HepG2 (cell line): ENCODE data around the gene LITAF. TPM values are rescaled to one million over a fixed set of nuclear protein-coding genes. Genes with fewer than 3 reads are reported as not detected.

Source experiments
- ATAD3A ChIP-seq: sonication (generic); formaldehyde crosslinking; IDR thresholded peaks from 2 replicates; pipeline ENCODE4 v1.4.0; 2020; ENCODE audit warnings: missing genetic modification reagents
- CHD2 ChIP-seq: IDR thresholded peaks from 2 replicates; pipeline ENCODE4 v1.6.1; 2011; ENCODE audit warnings: low read depth, low read length, improper control_type of control experiment
- KLF9 ChIP-seq: IDR thresholded peaks from 2 replicates; pipeline ENCODE4 v1.6.1; 2016; ENCODE audit warnings: low read depth
- PAXIP1 ChIP-seq: sonication (generic); formaldehyde crosslinking; conservative IDR thresholded peaks from 2 replicates; pipeline ENCODE4 v1.4.0; 2020; ENCODE audit warnings: mild to moderate bottlenecking, missing genetic modification reagents, moderate library complexity
- SKIL ChIP-seq: sonication (generic); formaldehyde crosslinking; IDR thresholded peaks from 2 replicates; pipeline ENCODE4 v1.8.0; 2022; ENCODE audit warnings: missing genetic modification reagents, mild to moderate bottlenecking, moderate library complexity, borderline replicate concordance
- TFDP1 ChIP-seq: IDR thresholded peaks from 2 replicates; pipeline ENCODE4 v1.6.1; 2016; ENCODE audit warnings: missing compliant biosample characterization, missing genetic modification reagents, borderline replicate concordance
- ZFP82 ChIP-seq: sonication (generic); formaldehyde crosslinking; IDR thresholded peaks from 2 replicates; pipeline ENCODE4 v1.5.1; 2020; ENCODE audit warnings: mild to moderate bottlenecking, missing genetic modification reagents, borderline replicate concordance
- ZNF253 ChIP-seq: sonication (generic); formaldehyde crosslinking; IDR thresholded peaks from 2 replicates; pipeline ENCODE4 v1.8.0; 2022; ENCODE audit warnings: mild to moderate bottlenecking, missing genetic modification reagents, borderline replicate concordance
- ZNF264 ChIP-seq: sonication (generic); formaldehyde crosslinking; IDR thresholded peaks from 2 replicates; pipeline ENCODE4 v1.4.0; 2020; ENCODE audit warnings: missing genetic modification reagents
- ZNF558 ChIP-seq: sonication (generic); formaldehyde crosslinking; IDR thresholded peaks from 2 replicates; pipeline ENCODE4 v1.9.0; 2022; ENCODE audit warnings: mild to moderate bottlenecking, missing genetic modification reagents, borderline replicate concordance
- ZNF607 ChIP-seq: sonication (generic); formaldehyde crosslinking; IDR thresholded peaks from 2 replicates; pipeline ENCODE4 v1.5.1; 2020; ENCODE audit warnings: missing genetic modification reagents, mild to moderate bottlenecking, borderline replicate concordance
- ZNF619 ChIP-seq: sonication (generic); formaldehyde crosslinking; IDR thresholded peaks from 2 replicates; pipeline ENCODE4 v1.4.0; 2020; ENCODE audit warnings: mild to moderate bottlenecking, missing genetic modification reagents
- ZNF782 ChIP-seq: sonication (generic); formaldehyde crosslinking; IDR thresholded peaks from 2 replicates; pipeline ENCODE4 v1.4.0; 2020; ENCODE audit warnings: missing genetic modification reagents, mild to moderate bottlenecking, borderline replicate concordance
- polyA plus RNA-seq, 8 experiments: library from polyadenylated mRNA; depleted of rRNA in 3 of 8; stranded (reverse) in 7 of 8; unstranded in 1 of 8; fragments of >200 nt; fragmentation: Illumina TruSeq in 4 of 8; extraction: Trizol in 4 of 8; gene quantifications; 2 replicates each; pipeline versions ENCODE4 v1.2.1 to v1.2.3, GENCODE V29; 2011 to 2016; ENCODE audit warnings: low read depth in 4 of 8, missing spikeins in 1 of 8, mixed read lengths in 1 of 8; ENCODE audit not compliant: insufficient read depth in 1 of 8
- total RNA-seq, 5 experiments: library from RNA; depleted of rRNA; stranded (reverse); fragments of >200 nt; fragmentation: Illumina TruSeq; extraction: Trizol; gene quantifications; 2 replicates each; pipeline ENCODE4 v1.2.3, GENCODE V29; 2016; ENCODE audit warnings: low read depth in 1 of 5
- TF ChIP-seq, protein P1 (sequence below): sonication (generic); formaldehyde crosslinking; IDR thresholded peaks from 2 replicates; pipeline ENCODE4 v1.4.0; 2020; ENCODE audit warnings: missing genetic modification reagents, borderline replicate concordance
- TF ChIP-seq, protein P2 (sequence below): sonication (generic); formaldehyde crosslinking; IDR thresholded peaks from 2 replicates; pipeline ENCODE4 v1.4.0; 2020; ENCODE audit warnings: missing genetic modification reagents; ENCODE audit errors: not compliant biosample characterization

The LITAF gene
- total and polyA plus RNA-seq, 2 of the 13 experiments (the other 11 are each of a cell fraction or from before 2014, with no cell fraction given): 80.1 to 141 TPM

- TF ChIP-seq, protein P1, sequence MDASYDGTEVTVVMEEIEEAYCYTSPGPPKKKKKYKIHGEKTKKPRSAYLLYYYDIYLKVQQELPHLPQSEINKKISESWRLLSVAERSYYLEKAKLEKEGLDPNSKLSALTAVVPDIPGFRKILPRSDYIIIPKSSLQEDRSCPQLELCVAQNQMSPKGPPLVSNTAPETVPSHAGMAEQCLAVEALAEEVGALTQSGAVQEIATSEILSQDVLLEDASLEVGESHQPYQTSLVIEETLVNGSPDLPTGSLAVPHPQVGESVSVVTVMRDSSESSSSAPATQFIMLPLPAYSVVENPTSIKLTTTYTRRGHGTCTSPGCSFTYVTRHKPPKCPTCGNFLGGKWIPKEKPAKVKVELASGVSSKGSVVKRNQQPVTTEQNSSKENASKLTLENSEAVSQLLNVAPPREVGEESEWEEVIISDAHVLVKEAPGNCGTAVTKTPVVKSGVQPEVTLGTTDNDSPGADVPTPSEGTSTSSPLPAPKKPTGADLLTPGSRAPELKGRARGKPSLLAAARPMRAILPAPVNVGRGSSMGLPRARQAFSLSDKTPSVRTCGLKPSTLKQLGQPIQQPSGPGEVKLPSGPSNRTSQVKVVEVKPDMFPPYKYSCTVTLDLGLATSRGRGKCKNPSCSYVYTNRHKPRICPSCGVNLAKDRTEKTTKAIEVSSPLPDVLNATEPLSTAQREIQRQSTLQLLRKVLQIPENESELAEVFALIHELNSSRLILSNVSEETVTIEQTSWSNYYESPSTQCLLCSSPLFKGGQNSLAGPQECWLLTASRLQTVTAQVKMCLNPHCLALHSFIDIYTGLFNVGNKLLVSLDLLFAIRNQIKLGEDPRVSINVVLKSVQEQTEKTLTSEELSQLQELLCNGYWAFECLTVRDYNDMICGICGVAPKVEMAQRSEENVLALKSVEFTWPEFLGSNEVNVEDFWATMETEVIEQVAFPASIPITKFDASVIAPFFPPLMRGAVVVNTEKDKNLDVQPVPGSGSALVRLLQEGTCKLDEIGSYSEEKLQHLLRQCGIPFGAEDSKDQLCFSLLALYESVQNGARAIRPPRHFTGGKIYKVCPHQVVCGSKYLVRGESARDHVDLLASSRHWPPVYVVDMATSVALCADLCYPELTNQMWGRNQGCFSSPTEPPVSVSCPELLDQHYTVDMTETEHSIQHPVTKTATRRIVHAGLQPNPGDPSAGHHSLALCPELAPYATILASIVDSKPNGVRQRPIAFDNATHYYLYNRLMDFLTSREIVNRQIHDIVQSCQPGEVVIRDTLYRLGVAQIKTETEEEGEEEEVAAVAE (CRISPR knock-in tag): peak; percentile 90
- TF ChIP-seq PAXIP1 (CRISPR knock-in tag) (peak; percentile 59), ZNF264 (CRISPR knock-in tag) (peak; percentile 91; the same call in 1 of the 2 replicates), ZNF619 (CRISPR knock-in tag) (peak; percentile 67), CHD2 (0 out of 2 replicates have a peak, but pooled peaks have one; percentile 15), SKIL (CRISPR knock-in tag) (peak; percentile 58; the same call in 1 of the 2 replicates), TFDP1 (peak; percentile 97), ZFP82 (CRISPR knock-in tag) (peak; percentile 16; the same call in 1 of the 2 replicates), ZNF253 (peak; percentile 92), ZNF558 (CRISPR knock-in tag) (peak; percentile 71; the same call in 1 of the 2 replicates), ZNF782 (CRISPR knock-in tag) (peak; percentile 98), ZNF607 (CRISPR knock-in tag) (peak; percentile 83), ATAD3A (CRISPR knock-in tag) (peak; percentile 68; the same call in 1 of the 2 replicates), KLF9 (CRISPR knock-in tag) (no peak)
- TF ChIP-seq, protein P2, sequence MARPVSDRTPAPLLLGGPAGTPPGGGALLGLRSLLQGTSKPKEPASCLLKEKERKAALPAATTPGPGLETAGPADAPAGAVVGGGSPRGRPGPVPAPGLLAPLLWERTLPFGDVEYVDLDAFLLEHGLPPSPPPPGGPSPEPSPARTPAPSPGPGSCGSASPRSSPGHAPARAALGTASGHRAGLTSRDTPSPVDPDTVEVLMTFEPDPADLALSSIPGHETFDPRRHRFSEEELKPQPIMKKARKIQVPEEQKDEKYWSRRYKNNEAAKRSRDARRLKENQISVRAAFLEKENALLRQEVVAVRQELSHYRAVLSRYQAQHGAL (CRISPR knock-in tag): no peak
These were observed 25.3 kb upstream of the LITAF start (continued) for GRCh38 chr16:11611871-11612664.
